HepG2 (cell line): ENCODE measurements around the gene PTH1R. TPM values are rescaled to one million over a fixed set of nuclear protein-coding genes. Genes with fewer than 3 reads are reported as not detected.
A peak's percentile ranks its signal among the peaks of the same experiment; 100 is the strongest.

Source experiments
- CCAR2 ChIP-seq: fragments of 200-400 bp; formaldehyde crosslinking; optimal IDR thresholded peaks from 2 replicates; pipeline ENCODE3; 2018; ENCODE audit warnings: low read depth, mild to moderate bottlenecking, low read length, moderate library complexity
- ERF ChIP-seq: IDR thresholded peaks from 2 replicates; pipeline ENCODE4 v1.6.1; 2018; ENCODE audit warnings: missing biosample characterization, missing genetic modification reagents
- FOSL1 ChIP-seq: sonication (generic); formaldehyde crosslinking; IDR thresholded peaks from 2 replicates; pipeline ENCODE4 v1.9.0; 2021; ENCODE audit warnings: missing genetic modification reagents, borderline replicate concordance
- FOSL2 ChIP-seq: sonication (generic); formaldehyde crosslinking; IDR thresholded peaks from 2 replicates; pipeline ENCODE4 v1.4.0; 2020; ENCODE audit warnings: missing genetic modification reagents
- GATAD2A ChIP-seq: IDR thresholded peaks from 2 replicates; pipeline ENCODE4 v1.6.1; 2016
- HDAC1 ChIP-seq: sonication (generic); formaldehyde crosslinking; IDR thresholded peaks from 2 replicates; pipeline ENCODE4 v1.5.1; 2020; ENCODE audit warnings: mild to moderate bottlenecking, missing genetic modification reagents
- HES4 ChIP-seq: sonication (generic); formaldehyde crosslinking; IDR thresholded peaks from 2 replicates; pipeline ENCODE4 v1.9.0; 2021; ENCODE audit warnings: mild to moderate bottlenecking, missing genetic modification reagents, borderline replicate concordance
- JUNB ChIP-seq: sonication (generic); formaldehyde crosslinking; IDR thresholded peaks from 2 replicates; pipeline ENCODE4 v1.8.0; 2022; ENCODE audit warnings: missing genetic modification reagents, mild to moderate bottlenecking, borderline replicate concordance
- KLF11 ChIP-seq: IDR thresholded peaks from 2 replicates; pipeline ENCODE4 v1.6.1; 2016; ENCODE audit warnings: missing compliant biosample characterization
- RAD21 ChIP-seq: fragments of 450-650 bp; formaldehyde crosslinking; IDR thresholded peaks from 2 replicates; pipeline ENCODE4 v1.5.0; 2020; ENCODE audit warnings: mild to moderate bottlenecking
- RXRB ChIP-seq: IDR thresholded peaks from 2 replicates; pipeline ENCODE4 v1.6.1; 2016; ENCODE audit warnings: borderline replicate concordance, missing genetic modification reagents, missing compliant biosample characterization
- SALL1 ChIP-seq: sonication (generic); formaldehyde crosslinking; IDR thresholded peaks from 2 replicates; pipeline ENCODE4 v1.8.0; 2022; ENCODE audit warnings: mild to moderate bottlenecking, missing genetic modification reagents
- SCMH1 ChIP-seq: sonication (generic); formaldehyde crosslinking; IDR thresholded peaks from 2 replicates; pipeline ENCODE4 v1.9.0; 2021; ENCODE audit warnings: missing genetic modification reagents, mild to moderate bottlenecking, borderline replicate concordance
- SRY ChIP-seq: sonication (generic); formaldehyde crosslinking; IDR thresholded peaks from 2 replicates; pipeline ENCODE4 v1.8.0; 2022; ENCODE audit warnings: mild to moderate bottlenecking, missing genetic modification reagents
- TBP ChIP-seq: sonication (generic); formaldehyde crosslinking; IDR thresholded peaks from 2 replicates; pipeline ENCODE4 v1.5.0; 2020; ENCODE audit warnings: missing genetic modification reagents
- XRCC5 ChIP-seq: fragments of 200-400 bp; formaldehyde crosslinking; optimal IDR thresholded peaks from 2 replicates; pipeline ENCODE3; 2017; ENCODE audit warnings: mild to moderate bottlenecking, low read length
- ZMYM4 ChIP-seq: sonication (generic); formaldehyde crosslinking; IDR thresholded peaks from 2 replicates; pipeline ENCODE4 v1.8.1; 2023; ENCODE audit warnings: mild to moderate bottlenecking, missing genetic modification reagents
- ZNF672 ChIP-seq: sonication (generic); formaldehyde crosslinking; IDR thresholded peaks from 2 replicates; pipeline ENCODE4 v1.8.1; 2022; ENCODE audit warnings: missing genetic modification reagents
- polyA plus RNA-seq, 8 experiments: library from polyadenylated mRNA; depleted of rRNA in 3 of 8; stranded (reverse) in 7 of 8; unstranded in 1 of 8; fragments of >200 nt; fragmentation: Illumina TruSeq in 4 of 8; extraction: Trizol in 4 of 8; gene quantifications; 2 replicates each; pipeline versions ENCODE4 v1.2.1 to v1.2.3, GENCODE V29; 2011 to 2016; ENCODE audit warnings: low read depth in 4 of 8, missing spikeins in 1 of 8, mixed read lengths in 1 of 8; ENCODE audit not compliant: insufficient read depth in 1 of 8
- total RNA-seq, 5 experiments: library from RNA; depleted of rRNA; stranded (reverse); fragments of >200 nt; fragmentation: Illumina TruSeq; extraction: Trizol; gene quantifications; 2 replicates each; pipeline ENCODE4 v1.2.3, GENCODE V29; 2016; ENCODE audit warnings: low read depth in 1 of 5
- TF ChIP-seq, protein P1 (sequence below): sonication (generic); formaldehyde crosslinking; IDR thresholded peaks from 2 replicates; pipeline ENCODE4 v1.8.1; 2022; ENCODE audit warnings: mild to moderate bottlenecking, missing genetic modification reagents
- TF ChIP-seq, protein P2 (sequence below): sonication (generic); formaldehyde crosslinking; conservative IDR thresholded peaks from 2 replicates; pipeline ENCODE4 v1.8.0; 2022; ENCODE audit warnings: low read depth, missing genetic modification reagents
- TF ChIP-seq, protein P3 (sequence below): sonication (generic); formaldehyde crosslinking; IDR thresholded peaks from 2 replicates; pipeline ENCODE4 v1.8.0; 2022; ENCODE audit warnings: mild to moderate bottlenecking, missing genetic modification reagents; ENCODE audit not compliant: insufficient replicate concordance
- TF ChIP-seq, protein P4 (sequence below): sonication (generic); formaldehyde crosslinking; IDR thresholded peaks from 2 replicates; pipeline ENCODE4 v1.5.1; 2020; ENCODE audit warnings: missing genetic modification reagents, mild to moderate bottlenecking, borderline replicate concordance
- TF ChIP-seq, protein P5 (sequence below): sonication (generic); formaldehyde crosslinking; IDR thresholded peaks from 2 replicates; pipeline ENCODE4 v1.8.0; 2022; ENCODE audit warnings: missing genetic modification reagents, low read depth, mild to moderate bottlenecking, borderline replicate concordance
- TF ChIP-seq, protein P6 (sequence below): IDR thresholded peaks from 2 replicates; pipeline ENCODE4 v1.6.1; 2016; ENCODE audit warnings: missing genetic modification reagents, missing compliant biosample characterization

Gene PTH1R
- total and polyA plus RNA-seq, 2 of the 13 experiments (the other 11 are each of a cell fraction or from before 2014, with no cell fraction given) = not detected

DNA sequence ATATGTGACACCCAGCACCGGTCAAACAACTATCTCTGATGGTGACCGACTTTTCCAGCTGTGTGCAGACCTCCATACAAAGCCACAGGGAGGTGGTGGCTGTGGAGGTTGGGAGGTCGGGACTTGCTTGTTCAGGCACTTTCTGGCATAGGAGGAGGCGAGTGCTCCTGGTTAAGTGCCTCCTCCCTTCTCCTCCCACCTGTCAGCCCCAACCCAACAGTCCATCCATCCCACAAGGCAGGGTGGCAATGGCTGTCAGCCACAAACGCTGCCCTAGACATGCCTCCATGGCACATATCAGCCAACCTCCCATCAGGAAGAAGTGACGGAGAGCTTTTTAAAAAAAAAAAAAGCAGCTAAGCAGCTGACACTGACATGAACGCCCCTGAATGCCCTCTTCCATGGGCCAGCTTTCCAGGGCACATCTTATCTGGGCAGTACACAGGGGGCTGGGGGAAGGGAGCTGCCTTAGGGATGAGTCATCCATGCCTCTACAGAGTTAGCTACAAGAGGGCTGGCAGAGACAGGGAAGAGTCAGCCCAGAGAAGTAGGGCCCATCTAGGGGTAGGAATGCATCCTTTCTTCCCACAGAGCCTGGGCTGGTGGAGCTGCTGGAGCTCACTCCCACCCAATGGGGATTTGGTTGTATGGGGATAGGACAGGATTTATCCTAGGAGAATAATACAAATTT, 57.8 kb downstream of the PTH1R start (continued):
- TF ChIP-seq, protein P1, sequence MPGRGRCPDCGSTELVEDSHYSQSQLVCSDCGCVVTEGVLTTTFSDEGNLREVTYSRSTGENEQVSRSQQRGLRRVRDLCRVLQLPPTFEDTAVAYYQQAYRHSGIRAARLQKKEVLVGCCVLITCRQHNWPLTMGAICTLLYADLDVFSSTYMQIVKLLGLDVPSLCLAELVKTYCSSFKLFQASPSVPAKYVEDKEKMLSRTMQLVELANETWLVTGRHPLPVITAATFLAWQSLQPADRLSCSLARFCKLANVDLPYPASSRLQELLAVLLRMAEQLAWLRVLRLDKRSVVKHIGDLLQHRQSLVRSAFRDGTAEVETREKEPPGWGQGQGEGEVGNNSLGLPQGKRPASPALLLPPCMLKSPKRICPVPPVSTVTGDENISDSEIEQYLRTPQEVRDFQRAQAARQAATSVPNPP = no peak
- TF ChIP-seq CCAR2 (peak; percentile 48), XRCC5 (peak; percentile 53), ZNF672 (no peak), GATAD2A (CRISPR knock-in tag) (peak; percentile 66), RAD21 (CRISPR knock-in tag) (peak; percentile 58), HDAC1 (CRISPR knock-in tag) (0 out of 2 replicates have a peak, but pooled peaks have one; percentile 16), SCMH1 (CRISPR knock-in tag) (no peak), ERF (peak; percentile 21; the same call in 1 of the 2 replicates), ZMYM4 (CRISPR knock-in tag) (no peak), FOSL2 (CRISPR knock-in tag) (peak; percentile 99), RXRB (peak; percentile 75), SRY (CRISPR knock-in tag) (no peak), TBP (CRISPR knock-in tag) (no peak), HES4 (CRISPR knock-in tag) (no peak), SALL1 (CRISPR knock-in tag) (peak; percentile 52), KLF11 (CRISPR knock-in tag) (no peak), FOSL1 (peak; percentile 94), JUNB (peak; percentile 93; the same call in 1 of the 2 replicates)
- TF ChIP-seq, protein P2, sequence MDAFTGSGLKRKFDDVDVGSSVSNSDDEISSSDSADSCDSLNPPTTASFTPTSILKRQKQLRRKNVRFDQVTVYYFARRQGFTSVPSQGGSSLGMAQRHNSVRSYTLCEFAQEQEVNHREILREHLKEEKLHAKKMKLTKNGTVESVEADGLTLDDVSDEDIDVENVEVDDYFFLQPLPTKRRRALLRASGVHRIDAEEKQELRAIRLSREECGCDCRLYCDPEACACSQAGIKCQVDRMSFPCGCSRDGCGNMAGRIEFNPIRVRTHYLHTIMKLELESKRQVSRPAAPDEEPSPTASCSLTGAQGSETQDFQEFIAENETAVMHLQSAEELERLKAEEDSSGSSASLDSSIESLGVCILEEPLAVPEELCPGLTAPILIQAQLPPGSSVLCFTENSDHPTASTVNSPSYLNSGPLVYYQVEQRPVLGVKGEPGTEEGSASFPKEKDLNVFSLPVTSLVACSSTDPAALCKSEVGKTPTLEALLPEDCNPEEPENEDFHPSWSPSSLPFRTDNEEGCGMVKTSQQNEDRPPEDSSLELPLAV (CRISPR knock-in tag) = no peak
- TF ChIP-seq, protein P3, sequence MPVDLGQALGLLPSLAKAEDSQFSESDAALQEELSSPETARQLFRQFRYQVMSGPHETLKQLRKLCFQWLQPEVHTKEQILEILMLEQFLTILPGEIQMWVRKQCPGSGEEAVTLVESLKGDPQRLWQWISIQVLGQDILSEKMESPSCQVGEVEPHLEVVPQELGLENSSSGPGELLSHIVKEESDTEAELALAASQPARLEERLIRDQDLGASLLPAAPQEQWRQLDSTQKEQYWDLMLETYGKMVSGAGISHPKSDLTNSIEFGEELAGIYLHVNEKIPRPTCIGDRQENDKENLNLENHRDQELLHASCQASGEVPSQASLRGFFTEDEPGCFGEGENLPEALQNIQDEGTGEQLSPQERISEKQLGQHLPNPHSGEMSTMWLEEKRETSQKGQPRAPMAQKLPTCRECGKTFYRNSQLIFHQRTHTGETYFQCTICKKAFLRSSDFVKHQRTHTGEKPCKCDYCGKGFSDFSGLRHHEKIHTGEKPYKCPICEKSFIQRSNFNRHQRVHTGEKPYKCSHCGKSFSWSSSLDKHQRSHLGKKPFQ = no peak
- TF ChIP-seq, protein P4, sequence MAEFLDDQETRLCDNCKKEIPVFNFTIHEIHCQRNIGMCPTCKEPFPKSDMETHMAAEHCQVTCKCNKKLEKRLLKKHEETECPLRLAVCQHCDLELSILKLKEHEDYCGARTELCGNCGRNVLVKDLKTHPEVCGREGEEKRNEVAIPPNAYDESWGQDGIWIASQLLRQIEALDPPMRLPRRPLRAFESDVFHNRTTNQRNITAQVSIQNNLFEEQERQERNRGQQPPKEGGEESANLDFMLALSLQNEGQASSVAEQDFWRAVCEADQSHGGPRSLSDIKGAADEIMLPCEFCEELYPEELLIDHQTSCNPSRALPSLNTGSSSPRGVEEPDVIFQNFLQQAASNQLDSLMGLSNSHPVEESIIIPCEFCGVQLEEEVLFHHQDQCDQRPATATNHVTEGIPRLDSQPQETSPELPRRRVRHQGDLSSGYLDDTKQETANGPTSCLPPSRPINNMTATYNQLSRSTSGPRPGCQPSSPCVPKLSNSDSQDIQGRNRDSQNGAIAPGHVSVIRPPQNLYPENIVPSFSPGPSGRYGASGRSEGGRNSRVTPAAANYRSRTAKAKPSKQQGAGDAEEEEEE = no peak
- TF ChIP-seq, protein P5, sequence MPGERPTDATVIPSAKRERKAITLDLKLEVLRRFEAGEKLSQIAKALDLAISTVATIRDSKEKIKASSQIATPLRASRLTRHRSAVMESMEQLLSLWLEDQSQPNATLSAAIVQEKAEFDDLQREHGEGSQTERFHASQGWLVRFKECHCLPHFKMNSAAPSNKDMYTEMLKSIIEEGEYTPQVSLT (CRISPR knock-in tag) = no peak
- TF ChIP-seq, protein P6, sequence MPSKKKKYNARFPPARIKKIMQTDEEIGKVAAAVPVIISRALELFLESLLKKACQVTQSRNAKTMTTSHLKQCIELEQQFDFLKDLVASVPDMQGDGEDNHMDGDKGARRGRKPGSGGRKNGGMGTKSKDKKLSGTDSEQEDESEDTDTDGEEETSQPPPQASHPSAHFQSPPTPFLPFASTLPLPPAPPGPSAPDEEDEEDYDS (CRISPR knock-in tag) = no peak
